ENCODE measurements around the gene SUSD1.

The SUSD1 gene

DNA sequence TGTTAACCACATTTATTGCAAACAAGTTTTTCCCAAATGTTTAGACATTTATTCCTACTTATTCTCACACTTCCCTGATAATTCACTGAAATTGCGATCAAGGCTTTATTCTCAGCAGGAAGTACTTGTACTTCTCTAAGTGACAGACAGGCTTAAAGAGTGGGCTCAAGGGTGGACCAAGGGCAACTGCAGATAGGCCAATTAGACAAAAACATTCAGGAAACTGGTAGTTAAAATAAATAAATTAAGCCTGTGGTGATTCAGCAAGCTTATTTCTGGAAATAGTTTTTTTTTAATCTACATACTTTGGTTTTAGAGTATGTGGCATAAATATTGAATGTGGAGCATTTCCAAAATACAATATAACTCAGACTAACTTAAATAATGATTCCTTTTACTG lies 142.4 kb downstream of the SUSD1 start:
- TF ChIP-seq, protein P1, sequence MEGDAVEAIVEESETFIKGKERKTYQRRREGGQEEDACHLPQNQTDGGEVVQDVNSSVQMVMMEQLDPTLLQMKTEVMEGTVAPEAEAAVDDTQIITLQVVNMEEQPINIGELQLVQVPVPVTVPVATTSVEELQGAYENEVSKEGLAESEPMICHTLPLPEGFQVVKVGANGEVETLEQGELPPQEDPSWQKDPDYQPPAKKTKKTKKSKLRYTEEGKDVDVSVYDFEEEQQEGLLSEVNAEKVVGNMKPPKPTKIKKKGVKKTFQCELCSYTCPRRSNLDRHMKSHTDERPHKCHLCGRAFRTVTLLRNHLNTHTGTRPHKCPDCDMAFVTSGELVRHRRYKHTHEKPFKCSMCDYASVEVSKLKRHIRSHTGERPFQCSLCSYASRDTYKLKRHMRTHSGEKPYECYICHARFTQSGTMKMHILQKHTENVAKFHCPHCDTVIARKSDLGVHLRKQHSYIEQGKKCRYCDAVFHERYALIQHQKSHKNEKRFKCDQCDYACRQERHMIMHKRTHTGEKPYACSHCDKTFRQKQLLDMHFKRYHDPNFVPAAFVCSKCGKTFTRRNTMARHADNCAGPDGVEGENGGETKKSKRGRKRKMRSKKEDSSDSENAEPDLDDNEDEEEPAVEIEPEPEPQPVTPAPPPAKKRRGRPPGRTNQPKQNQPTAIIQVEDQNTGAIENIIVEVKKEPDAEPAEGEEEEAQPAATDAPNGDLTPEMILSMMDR (IDR thresholded peaks at IDR 0.05; ENCODE audit: insufficient read depth, low read depth, low read length, missing control alignments): no peak
- no peak overlapping the region for H3K4me3 ChIP-seq (ENCODE audit: low read length)
- no peak for DNase-seq (ENCODE audit: low read depth)

DNA sequence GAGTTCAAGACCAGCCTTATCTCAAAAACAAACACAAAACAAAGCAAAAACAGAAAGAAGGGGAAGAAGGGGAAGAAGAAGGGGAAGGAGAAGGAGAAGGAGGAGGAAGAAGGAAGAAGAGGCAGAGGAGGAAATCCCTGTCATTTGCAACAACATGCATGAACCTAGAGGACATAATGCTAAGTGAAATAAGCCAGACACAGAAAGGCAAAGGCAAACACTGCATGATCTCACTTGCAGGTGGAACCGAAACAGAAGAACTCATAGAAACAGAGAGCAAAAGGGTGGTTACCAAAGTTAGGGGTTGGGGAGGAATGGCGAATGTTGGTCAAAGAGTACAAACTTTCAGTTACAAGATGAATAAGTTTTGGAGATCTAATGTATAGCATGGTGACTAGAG lies 143.1 kb downstream of the SUSD1 start:
- TF ChIP-seq, protein P1 (IDR thresholded peaks at IDR 0.05; ENCODE audit: insufficient read depth, low read depth, low read length, missing control alignments): no peak
- DNase-seq (ENCODE audit: low read depth): no peak
- no peak overlapping the region for H3K4me3 ChIP-seq (ENCODE audit: low read length)

GRCh38 chr9:112031400-112031799 lies 143.7 kb downstream of the SUSD1 start:
- no peak for DNase-seq (ENCODE audit: low read depth)
- TF ChIP-seq, protein P1 (IDR thresholded peaks at IDR 0.05; ENCODE audit: insufficient read depth, low read depth, low read length, missing control alignments): no peak
- H3K4me3 ChIP-seq (ENCODE audit: low read length): no peak overlapping the region

- peak; percentile 91 for DNase-seq (ENCODE audit: low read depth)
- no peak overlapping the region for H3K4me3 ChIP-seq (ENCODE audit: low read length)
- TF ChIP-seq, protein P1 (IDR thresholded peaks at IDR 0.05; ENCODE audit: insufficient read depth, low read depth, low read length, missing control alignments): no peak
Observed at GRCh38 chr9:112029921-112030444, 145.1 kb downstream of the SUSD1 start.

DNA sequence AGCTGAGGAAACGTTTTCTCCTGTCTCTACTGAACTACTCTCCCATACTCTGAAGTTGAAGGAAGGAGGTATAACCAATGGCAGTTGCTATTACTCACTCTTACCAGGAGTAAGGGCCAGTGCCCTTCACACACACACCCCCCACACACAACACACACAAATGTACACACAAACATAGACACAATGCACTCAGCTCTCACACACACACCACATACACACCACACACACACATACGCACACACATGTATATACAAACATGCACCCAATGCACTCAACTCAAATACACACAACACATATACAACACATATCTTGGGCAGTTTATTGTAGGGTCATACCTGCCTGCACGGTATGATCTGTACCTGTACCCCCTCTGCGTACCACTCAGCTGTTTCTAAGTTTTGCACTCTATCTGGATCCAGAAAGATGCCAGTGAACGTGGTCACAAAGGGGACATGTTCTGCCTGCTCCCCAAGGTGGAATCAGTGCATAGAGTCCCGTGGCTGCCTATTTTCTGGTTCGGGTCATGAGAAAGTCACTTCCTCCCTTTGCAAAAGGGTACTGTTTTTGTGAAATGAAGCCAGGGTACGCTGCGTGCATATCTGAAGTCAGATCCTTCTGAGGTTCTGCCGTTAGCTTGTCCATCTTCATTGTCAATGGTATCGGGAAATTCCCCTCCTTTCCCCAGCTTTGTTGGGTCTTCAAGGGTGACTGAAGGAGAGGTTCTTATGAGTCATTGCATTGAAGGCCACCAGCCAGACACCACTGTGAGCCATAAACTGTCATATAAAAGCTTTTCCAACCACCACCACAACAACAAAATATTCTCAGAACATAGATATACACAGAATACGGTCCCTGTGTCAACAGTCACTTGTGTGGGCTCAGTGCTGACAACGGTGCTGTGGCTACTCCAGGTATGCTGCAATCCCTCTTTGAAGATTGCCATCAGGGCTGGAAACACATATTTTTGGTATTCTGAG lies 146.6 kb downstream of the SUSD1 start:
- H3K4me3 ChIP-seq (ENCODE audit: low read length): no peak overlapping the region
- DNase-seq (ENCODE audit: low read depth): no peak
- TF ChIP-seq, protein P1 (IDR thresholded peaks at IDR 0.05; ENCODE audit: insufficient read depth, low read depth, low read length, missing control alignments): no peak

DNA sequence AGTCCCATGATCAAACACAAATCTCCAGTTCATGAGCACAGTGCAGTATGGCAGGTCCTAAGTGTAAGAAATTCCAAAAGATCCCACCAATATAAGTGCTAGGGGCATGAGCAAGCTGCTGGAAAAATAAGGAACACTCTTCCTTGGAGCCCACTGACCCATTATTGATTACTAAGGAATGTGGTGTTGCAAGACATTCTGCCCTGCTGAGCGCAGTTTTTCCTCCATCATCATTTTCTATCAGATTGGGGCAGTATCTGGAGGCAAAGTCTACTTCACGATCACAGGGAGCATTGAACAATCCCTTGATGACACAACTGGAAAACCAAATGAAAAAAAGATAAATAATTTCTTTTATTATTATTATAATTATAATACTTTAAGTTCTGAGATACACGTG lies 149.2 kb downstream of the SUSD1 start:
- no peak overlapping the region for H3K4me3 ChIP-seq (ENCODE audit: low read length)
- no peak for DNase-seq (ENCODE audit: low read depth)
- TF ChIP-seq, protein P1 (IDR thresholded peaks at IDR 0.05; ENCODE audit: insufficient read depth, low read depth, low read length, missing control alignments): no peak

Data from epithelial cell of esophagus (primary cell).